ENCODE results near the gene FDXACB1. TPM values are rescaled to one million over a fixed set of nuclear protein-coding genes. Genes with fewer than 3 reads are reported as not detected.
"Not testable (repeated sequence)": the region's sequence is repeated elsewhere in the genome, so short reads cannot be mapped to it uniquely, and the experiment has no call there.

The FDXACB1 gene
- polyA plus RNA-seq, 12 donors = 1.5 to 3.1 (median 2.3) TPM; not detected in 2

DNA sequence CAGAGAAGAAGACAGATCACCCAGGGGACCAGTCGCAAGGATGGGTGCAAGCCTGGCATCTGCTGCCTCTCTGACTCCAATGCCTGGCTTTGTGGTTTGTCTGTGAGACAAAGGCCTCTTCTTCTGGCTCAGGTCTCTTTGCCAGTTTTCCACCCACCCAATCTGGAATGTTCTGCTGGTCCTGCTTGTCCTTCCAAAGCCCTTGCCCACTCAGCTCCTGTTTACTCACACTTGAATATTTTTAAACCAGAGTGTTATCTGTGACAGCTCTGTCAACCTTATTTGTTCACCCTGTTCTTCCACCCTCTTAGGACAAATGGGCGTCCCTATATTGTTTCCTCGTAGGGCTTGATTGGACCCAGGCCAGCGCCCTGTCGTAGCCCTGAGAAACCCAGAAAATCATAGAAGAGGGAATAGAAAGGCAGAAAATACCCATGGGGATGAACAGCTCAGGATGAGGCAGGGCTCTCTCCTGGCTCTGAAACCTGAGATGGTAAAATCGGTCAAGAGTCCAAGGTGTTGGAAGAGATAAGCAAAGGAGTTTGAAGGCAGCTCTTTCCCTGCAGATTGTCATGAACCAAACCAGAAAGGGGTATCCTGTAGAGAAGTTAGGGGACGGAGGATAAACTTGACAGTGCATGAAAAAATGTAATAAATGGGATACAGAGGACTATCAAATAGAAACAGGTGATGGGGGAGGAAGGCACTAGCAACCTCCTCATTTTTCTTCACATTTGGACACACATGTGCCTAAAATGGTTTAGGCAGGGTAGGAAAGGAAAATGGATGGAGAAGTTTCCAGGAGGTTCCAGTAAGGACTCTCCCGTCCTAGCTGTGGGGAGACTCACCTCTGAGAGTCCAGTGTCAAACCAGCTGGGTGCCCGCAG lies 32.0 kb upstream of the FDXACB1 start:
- DNase-seq = no peak

DNA sequence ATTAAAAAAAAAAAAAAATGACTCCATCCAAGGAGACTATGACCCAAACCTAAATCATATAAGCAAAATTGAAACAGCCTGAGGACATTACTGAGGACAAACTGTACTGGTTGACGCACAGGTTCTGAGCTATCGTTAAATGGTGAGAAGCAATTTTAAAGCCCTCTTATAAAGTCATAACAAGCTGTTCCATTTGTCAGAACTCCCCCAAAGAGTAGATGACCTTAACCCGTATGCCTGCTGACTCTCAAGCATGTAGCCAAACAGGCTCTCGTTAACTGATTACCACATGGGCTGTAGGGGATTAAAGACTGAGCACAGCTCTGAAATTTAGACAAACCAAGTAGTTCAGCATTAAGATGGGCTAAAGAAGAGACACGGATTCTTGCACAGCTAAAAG lies 30.4 kb upstream of the FDXACB1 start:
- DNase-seq = no peak

DNA sequence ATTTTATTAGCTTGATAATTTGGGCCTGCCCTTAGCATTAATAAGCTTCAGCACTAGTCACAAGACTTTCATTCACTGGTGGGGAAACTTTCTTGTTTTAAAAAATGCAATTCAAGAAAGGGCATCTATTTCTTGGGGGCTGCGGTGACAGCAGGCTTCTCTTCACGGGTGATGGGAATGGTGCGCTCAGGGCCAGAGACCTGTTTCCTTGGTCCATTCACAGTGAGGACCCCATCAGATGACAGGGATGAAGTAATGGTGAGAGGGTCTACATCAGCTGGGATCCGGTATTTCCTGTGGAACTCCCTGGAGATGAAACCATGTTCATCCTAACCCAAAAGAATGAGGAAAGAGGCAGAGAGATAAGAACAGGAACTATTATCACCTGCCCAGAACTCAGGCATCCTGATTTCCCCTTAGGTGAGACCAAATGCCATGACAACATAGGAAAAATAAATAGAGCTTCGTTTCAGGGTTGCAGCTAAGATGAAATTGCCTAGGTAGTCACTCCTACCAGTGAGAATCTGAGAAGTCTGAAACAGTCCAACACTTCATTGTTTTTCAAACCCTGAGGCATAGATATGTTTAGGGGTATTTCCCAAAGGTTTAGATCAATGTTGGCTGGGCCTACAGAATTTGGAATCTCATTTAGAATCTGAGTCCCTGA lies 29.8 kb upstream of the FDXACB1 start:
- no peak for DNase-seq

DNA sequence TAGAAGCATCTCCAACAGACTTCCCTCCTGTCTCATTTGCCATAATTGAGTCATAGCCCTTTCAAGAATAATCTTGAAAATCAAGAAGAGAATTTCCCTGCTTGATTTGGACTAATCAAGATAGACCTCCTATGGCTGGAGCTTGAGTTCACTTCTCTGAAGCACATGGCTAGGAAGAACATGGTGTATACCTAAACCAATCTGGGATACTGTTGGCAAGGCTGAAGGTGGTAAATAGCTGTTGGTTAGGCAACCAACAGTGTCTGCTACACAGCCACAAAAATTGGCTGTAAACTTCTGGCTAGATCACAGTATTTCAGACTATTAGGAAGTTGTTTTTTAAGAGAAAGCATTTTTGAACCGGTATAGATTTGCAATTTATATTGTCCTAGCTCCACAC lies 27.7 kb upstream of the FDXACB1 start:
- DNase-seq = no peak

DNA sequence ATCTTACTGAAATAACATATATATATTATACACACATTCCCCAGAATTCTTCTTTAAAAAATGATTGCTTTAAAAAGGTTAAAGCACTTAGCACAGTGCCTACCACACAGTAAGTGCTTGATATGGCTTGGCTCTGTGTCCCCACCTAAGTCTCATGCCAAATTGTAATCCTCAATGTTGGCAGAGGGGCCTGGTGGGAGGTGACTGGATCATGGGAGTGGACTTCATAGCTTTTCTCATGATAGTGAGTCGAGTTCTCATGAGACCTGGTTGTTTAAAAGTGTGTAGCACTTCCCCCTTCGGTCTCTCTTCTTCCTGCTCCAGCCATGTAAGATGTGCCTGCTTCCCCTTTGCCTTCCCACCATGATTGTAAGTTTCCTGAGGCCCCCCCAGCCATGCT lies 26.4 kb upstream of the FDXACB1 start:
- DNase-seq = no peak

DNA sequence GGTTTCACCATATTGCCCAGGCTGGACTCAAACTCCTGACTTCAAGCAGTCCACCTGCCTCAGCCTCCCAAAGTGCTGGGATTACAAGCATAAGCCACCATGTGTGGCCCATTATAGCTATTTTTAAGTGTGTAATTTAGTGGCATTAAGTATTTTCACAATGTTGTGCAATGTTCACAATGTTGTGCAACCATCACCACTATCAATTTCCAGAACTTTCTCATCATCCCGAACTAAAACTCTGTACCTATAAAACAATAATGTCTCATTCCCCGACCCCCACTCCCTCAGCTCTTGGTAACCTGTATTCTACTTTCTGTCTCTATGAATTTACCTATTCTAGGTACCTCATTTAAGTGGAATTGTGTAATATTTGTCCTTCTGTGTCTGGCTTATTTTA lies 7.9 kb upstream of the FDXACB1 start:
- no peak for DNase-seq

DNA sequence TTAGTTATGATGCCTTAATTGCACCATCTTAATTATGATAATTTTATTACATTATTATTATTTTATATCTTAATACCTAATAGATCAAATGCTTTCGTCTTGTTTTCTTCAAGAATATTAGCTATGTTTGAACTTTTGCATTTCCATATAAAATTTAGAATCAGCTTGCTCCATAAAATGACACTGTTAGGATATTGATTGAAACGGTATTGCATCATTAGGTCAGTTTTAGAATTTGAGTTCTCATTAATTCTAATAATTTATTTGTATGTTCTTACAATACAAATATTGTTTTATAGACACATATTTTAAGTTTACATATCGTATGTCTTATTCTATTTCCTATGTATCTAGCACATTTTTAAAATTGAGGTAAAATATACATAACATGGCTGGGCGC lies 7.1 kb upstream of the FDXACB1 start:
- DNase-seq = no peak

DNA sequence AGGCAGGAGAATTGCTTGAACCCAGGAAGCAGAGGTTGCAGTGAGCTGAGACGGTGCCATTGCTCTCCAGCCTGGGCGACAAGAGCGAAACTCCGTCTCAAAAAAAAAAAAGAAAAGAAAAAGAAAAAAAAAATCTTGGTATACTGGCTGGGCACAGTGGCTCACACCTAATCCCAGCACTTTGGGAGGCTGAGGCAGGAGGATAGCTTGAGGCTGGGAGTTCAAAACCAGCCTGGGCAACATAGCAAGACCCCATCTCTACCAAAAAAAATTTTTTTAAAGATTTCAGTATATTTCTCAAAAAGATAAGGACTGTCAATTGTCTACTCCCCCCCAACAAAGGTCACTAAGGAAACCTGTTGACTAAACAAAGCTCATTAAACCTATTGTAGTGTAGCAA lies 6.1 kb upstream of the FDXACB1 start:
- DNase-seq = not testable (repeated sequence)

DNA sequence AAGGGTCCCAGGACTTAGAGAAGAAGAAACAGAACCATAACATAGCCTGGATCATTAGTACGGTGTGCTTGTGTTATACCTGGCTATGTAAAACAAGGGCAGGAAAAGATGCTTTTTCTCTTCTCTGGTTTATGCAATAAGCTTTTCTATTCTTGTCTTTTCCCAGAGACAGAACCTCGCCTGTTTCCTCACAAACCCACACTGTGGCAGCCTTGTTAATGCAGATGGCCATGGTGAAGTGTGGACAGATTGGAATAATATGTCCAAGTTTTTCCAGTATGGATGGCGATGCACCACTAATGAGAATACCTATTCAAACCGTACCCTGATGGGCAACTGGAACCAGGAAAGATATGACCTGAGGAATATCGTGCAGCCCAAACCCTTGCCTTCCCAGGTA lies 3.2 kb upstream of the FDXACB1 start:
- DNase-seq = no peak

DNA sequence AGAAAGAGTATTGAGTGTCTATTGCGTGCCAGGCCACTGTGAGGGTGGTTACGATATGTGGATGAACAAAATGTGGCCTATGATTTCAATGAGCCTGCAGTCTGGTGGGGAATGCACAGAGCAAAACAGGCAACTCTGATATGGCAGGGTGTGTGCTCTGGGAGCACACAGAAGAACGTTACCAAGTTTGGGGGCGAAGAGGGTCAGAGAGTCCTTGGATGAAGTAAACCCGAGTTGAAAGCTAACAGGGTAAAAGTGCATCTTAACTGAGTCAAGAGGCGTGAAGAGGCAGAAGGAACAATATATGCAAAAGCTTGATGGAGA lies 634 bp upstream of the FDXACB1 start:
- no peak for DNase-seq

DNA sequence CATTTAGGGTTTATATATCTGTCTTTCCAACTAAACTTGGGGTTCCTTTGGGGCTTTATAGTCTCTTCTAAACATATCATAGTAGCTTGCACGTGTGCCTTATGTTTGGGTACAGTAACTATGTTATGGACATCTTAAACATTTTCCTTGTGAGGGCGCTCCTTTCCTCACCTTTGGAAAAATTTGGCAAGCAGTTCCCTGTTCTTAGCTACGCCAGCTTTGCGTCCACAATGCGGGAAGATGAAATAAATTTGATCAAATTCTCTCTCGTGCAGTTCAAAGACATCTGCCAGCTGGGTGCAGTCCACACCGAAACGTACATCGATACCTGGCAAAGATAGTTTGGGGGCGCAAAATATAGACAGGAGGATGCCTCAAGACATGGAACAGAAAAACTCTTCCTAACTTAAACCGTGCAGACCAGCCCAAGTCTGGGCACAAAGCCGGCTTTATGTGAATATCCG lies 548 bp downstream of the FDXACB1 start:
- no peak for DNase-seq

DNA sequence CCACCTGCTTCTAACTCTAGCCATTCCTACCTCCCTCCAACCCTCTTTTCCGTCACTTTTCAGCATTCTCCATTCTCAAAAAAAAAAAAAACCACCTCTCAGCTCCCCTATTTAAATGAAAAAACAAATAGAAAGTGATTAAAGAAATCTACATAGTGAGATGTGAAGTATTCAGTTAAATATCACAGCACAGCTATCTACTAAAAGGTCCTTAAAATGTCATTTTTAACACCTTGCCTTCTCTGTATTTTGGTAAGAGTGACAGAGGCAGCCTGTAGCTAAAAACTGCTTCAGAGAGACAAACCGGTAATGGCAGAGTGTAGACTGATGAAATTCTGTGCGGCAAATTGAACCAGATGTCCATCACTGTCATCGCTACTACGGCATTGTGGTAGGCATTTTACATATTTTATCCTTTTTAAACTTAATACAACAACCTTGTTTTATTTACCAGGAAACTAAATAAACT lies 7.2 kb downstream of the FDXACB1 start:
- DNase-seq = no peak

DNA sequence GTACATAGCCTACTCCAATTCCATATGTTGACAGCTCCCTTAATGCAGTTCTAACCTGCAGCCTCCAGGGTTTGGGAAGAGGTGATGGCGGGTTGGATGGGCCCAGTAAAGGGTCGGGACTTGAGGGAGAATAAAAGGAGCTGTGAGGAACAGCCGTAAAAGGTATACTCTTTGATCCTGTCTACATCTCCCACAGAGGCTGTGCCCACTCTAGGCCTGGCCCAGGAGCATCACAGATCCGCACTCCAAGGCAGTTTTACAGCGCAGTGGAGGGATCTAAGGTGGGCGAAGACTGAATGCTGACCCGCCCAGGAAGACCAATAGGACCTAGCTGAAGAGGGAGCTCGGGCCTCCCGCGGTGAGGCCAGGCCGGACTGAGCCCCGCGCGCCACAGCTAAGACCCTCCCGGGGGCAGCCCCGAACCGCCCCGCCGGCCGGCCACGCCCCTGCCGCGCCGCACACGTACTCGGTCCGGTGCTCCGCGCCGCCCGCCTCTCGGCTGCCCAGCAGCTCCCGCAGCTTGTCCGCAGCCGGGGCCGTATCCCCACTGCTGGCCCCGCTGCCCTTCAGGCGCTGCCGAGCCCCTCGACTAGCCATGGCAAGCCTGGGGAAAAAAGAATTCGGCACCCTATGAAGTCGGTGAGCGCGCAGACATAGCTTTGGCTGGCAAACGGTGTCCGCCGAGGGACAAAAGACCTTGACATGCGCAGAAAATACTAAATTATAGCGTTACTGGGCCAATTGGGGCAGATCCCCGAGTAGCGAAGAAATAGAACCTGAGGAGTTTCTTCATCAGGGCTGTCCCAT lies 7.9 kb downstream of the FDXACB1 start, which contains the start of gene ALG9:
TSS of gene ALG9 (minus strand) at position 696 of the 807 bp plus-strand sequence. CDS start at position 597, 99 bp downstream.
- DNase-seq = peak; percentile 92

DNA sequence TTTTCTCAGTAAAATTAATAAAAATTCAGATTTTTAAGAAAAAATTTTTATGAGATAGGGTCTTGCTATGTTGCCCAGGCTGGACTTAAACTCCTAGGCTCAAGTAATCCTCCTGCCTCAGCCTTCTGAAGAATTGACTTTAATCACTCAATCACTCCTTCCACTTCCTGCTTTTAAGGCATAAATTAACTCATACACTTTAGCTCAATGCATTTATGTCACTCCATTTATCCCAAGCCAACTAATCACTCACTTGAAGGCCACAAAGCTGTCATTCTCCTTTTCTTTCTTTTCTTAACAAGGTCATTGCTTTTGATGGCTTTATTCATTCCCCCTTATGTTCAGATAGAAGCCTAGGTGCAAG lies 8.5 kb downstream of the FDXACB1 start:
- DNase-seq = no peak

DNA sequence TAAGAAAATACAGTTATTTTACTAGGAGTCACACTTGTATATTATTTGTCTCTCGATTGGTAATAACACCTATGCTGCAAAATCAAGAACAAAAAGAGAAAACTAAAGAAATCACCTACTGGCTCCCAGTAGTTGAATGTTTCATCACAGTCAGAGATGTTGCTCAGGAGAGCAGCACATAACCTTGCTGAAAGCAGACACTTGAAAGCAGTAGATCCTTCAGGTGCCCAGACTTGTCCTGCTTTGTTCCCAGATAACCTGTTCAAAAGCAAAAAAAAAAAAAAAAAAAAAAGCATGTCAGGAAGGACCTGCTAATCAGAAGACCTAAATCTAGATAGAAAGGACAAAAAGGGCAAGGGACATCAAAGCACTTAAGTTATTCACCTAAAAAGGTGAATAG lies 8.9 kb downstream of the FDXACB1 start:
- no peak for DNase-seq

DNA sequence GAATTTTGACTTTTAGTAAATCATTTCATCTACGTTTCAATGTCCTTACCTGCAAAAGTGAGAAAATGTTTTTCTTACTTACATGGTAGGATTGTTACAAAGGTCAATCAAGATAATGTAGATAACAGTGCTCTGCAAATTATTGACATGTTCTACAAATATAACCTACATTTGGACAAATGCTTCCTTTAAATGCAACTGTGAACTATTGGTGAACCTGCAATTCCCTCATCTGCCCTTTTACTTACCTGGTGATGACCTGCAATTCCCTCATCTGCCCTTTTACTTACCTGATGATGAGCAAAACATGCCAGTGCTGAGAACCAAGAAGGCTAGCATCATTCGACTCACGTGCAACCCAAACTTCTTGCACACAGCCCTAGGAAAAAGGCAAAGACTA lies 18.7 kb downstream of the FDXACB1 start:
- no peak for DNase-seq

DNA sequence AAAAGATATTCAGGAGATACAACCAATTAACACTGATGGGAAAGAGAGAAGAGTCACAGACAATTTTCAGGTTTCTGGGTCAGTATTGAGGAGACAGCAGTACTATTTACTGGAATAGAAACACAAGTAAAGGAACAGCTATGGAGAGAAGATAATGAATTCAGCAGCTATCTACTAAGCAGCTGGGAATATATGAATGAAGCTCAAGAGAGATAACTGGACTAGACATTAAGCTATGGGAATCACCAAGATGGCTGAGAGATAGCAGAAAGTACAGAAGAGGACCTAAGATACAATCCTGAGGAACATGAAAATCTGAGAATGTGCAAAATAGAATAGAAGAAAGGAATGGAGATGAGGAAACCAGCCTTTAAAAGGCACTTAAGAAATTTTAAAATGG lies 23.5 kb downstream of the FDXACB1 start:
- DNase-seq = no peak

DNA sequence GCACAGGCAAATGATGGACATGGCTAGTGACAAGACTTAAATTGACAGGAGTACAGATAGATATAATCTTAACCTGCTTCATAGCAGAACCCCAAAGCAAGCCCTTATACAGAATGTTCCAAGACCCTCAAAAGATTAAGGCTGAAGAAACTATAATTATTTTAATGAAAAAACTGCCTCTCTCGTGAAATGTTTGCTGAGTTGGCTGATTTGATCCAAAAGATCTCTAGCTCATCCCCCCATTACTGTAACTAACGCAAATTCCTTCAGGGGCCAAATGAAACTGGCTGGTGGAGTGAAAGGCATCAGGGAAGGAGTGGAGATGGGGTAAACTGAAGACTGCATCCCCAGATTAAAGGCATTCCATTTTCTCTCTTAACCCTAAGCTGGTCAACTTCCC lies 26.9 kb downstream of the FDXACB1 start:
- DNase-seq = no peak

DNA sequence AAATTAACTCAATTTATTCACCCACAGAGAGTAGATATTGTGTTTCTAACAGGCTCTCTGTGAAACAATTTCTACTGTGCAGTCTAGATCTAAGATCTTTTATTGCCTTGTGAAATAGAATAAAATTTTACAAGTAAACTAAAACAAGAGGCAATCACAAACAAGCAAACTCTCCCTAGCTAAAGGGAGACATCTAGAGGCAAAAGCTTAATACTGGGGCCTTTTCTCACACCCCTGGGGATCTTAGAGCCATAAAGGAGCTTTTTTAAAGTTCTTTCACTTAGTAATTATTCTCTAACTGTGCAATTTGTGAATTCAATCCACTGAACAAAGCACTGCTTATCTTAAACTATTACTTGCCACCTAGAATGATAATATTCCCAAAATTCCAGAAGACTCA lies 27.3 kb downstream of the FDXACB1 start:
- no peak for DNase-seq

DNA sequence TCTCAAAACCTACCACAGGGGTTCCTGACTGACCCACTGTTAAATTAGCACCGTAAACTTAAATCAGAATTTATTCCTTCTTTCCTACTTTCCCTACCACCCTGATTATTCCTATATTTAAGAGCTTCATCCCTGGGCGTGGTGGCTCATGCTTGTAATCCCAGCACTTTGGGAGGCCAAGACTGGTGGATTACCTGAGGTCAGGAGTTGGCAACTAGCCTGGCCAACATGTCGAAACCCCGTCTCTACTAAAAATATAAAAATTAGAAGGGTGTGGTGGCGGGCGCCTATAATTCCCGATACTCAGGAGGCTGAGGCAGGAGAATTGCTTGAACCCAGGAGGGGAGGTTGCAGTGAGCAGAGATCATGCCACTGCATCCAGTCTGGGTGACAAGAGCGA lies 27.9 kb downstream of the FDXACB1 start:
- no peak for DNase-seq

DNA sequence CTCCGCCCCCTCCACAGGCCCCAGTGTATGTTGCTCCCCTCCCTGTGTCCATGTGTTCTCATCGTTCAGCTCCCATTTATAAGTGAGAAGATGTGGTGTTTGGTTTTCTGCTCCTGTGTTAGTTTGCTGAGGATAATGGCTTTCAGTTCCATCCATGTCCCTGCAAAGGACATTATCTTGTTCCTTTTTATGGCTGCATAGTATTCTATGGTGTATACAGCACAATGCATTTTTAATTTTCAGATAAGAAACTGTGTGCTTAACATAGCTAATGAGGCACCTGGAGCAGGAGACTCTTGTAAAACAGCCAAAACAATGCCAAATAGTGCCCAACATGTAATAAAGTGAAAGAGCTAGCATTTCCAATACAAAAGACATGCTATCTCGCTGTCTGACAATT lies 29.3 kb downstream of the FDXACB1 start:
- no peak for DNase-seq

DNA sequence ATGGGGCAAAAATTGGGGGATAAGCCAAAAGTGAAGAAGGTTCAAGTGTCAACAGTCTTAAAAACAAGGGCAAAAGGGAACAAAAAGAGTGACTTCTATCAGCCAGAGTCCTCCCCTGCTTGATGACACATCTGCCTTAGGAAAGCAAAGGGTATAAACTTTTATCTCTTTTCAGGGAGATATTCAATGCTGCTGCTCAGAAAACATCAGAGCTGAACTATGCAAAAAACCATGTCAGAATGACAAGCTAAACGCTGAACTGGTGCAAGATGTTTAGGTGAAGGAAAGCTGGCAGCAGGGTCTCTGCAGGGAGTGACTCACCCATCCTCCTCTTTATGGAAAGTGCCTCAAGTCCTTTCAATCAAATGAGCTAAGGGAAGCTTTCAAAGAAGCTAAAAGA lies 32.3 kb downstream of the FDXACB1 start:
- no peak for DNase-seq

DNA sequence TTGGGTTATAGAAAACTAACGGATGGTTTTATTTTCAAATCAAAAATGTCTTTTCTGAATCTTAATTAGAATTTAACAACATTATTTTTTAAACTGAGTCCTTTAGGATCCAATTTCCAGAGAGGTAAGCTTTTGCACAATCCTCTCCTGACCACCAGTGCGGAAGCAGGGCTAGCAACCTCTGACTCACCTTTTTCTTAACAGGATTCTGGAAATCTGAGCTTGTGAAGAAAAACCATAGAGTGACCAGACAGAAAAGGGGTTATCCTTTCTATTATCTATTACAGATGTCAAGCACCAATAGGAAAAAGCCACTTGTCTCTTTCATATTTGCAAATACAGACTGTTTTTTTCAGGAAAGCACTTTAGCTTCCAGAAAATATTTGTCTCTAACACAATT lies 32.9 kb downstream of the FDXACB1 start:
- DNase-seq = no peak
